Measurements from ENCODE around the gene ZC3H12C.

- TF ChIP-seq CTCF (IDR thresholded peaks at IDR 0.05; ENCODE audit: low read length) (no peak), EZH2 (IDR thresholded peaks at IDR 0.05; ENCODE audit: borderline replicate concordance, low read length) (no peak)
Observed at GRCh38 chr11:110156503-110156902, 63.3 kb downstream of the ZC3H12C start.

Measured in OCI-LY1 (cell line).